Pancreas (tissue), 10 donors: ENCODE data around the gene SLC13A3. TPM values are rescaled to one million over a fixed set of nuclear protein-coding genes. Genes with fewer than 3 reads are reported as not detected.

Experiments used
- ATAC-seq, 4 donors: fragments of 200-7000 bp; cut with Tn5 transposase; one replicate each; pipeline versions ENCODE4 v1.8.0 to v1.9.1; 2020; ENCODE audit warnings: mild to moderate bottlenecking in 4 of 4, moderate library complexity in 4 of 4
- DNase-seq, 6 donors: peaks; one replicate each; pipeline ENCODE4 v3.0.0-alpha.2; 2020
- FAIRE-seq: peaks from 2 replicates; lab custom pipeline; 2012; peaks lifted over from hg19 to GRCh38; lab: Jason Lieb, UNC
- H3K27ac ChIP-seq, 4 donors: fragments of 200-600 bp; sonication (generic); 1 replicate in 3 of 4; 2 replicates in 1 of 4; pipeline versions ENCODE4 v1.5.0 to v1.8.0; 2020
- H3K27me3 ChIP-seq, 4 donors: fragments of 200-600 bp; one replicate each; pipeline ENCODE4 v1.8.0; 2021
- H3K36me3 ChIP-seq, 3 donors: fragments of 200-600 bp; sonication (generic) in 1 of 3; one replicate each; pipeline versions ENCODE4 v1.5.0 to v1.8.0; 2020 to 2021
- H3K4me1 ChIP-seq, 3 donors: fragments of 200-600 bp; one replicate each; pipeline ENCODE4 v1.8.0; 2021
- H3K4me3 ChIP-seq, 4 donors: fragments of 200-600 bp; sonication (generic) in 2 of 4; one replicate each; pipeline versions ENCODE4 v1.5.0 to v1.8.0; 2020 to 2021
- H3K9me3 ChIP-seq, 4 donors: fragments of 200-600 bp; one replicate each; pipeline ENCODE4 v1.8.0; 2021
- WGBS, 2 donors: extraction: QIAGEN DNeasy Blood & Tissue Kit; methylation state at CpG; one replicate each; pipeline ENCODE4 v1.1.7; 2013; 5-methylcytosine and 5-hydroxymethylcytosine counted together
- intact Hi-C, 3 donors: fragments of 100-400 bp; cut with DNase I; formaldehyde crosslinking; loops; one replicate each; pipeline versions ENCODE4 v1.11.1 to v1.14.2; 2022
- polyA plus RNA-seq, 2 donors: library from polyadenylated mRNA; stranded (reverse); fragments of 200-250 nt; gene quantifications; one replicate each; pipeline ENCODE4 v1.2.3, GENCODE V29; 2013
- total RNA-seq, 6 donors: library from RNA; stranded (reverse); fragmentation: NEBNext Ultra II Directional in 4 of 6; extraction: Animal tissue kit (Norgen Biotek cat#: 25700) in 4 of 6; gene quantifications; one replicate each; pipeline versions ENCODE4 v1.2.1 to v1.2.4, GENCODE V29; 2021 to 2023
- TF ChIP-seq, protein P1 (sequence below), 4 donors: fragments of 200-600 bp; sonication (generic) in 3 of 4; IDR thresholded peaks; one replicate each; pipeline versions ENCODE4 v1.5.0 to v1.8.0; 2021; ENCODE audit warnings: antibody characterized with exemption in 4 of 4
- donor health status: healthy with polysubstance abuse.
- donor health status: DM: no; HTN: no; CAD: no; lungs with moderate emphysema.
- donor health status: DM: no; HTN: no; CAD: no.
- donor health status: control.
- donor health status: control.
- donor health status: Bipolar disorder and iron deficiency.
- donor health status: DM: yes; HTN: yes; CAD: no.
- donor health status: DM: no; HTN: no; CAD: no.
- donor health status: DM: no; HTN: no; CAD: no.
- donor health status: DM: yes; HTN: yes; CAD: no.

The SLC13A3 gene
- total and polyA plus RNA-seq, 8 donors: 0.68 to 7.8 (median 4.7) TPM

DNA sequence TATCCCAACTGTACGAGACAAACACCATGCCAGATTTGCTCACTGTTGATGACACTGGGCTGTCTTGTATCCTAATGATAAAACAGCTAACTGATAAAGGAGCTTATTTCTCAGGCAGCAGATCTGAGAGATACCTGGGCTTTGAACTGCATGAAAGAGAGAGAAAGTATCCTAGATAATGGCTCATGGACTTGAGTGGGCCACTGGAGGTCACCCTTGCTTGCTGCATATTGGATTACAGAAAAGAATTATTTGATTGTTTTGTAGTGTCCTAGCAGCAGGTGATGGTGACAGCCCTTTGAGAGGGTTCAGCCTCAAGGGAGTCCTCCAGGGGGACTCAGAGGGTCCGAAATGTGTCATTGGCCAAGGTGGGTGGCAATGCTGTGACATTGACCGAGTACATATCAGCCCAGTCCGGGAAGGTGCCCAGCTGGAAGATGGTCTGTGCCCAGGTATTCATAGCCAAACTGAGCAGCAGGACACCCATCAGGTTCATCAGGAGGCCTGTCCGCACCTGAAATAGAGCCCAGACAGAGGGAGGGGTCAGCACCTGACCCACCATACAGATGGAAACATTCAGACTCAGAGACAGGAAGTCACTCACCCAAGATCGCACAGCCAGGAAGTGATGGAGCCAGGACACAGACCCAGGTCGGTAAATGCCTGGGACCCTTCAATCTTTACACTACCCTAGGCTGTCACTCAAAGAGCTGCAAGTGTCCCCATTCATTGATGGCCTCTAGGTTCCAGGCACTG, 91.4 kb downstream of the SLC13A3 start:
- Histone ChIP-seq H3K4me1 (no peaks in the 10 kb centered on the region), H3K4me3 (no peak overlapping the region), H3K27ac (no peak overlapping the region), H3K27me3 (no peaks in the 10 kb centered on the region), H3K9me3 (no peaks in the 10 kb centered on the region), H3K36me3 (no peaks in the 10 kb centered on the region)
- FAIRE-seq: no peak
- no peak for DNase-seq
- 72 to 83% methylated on average over 7 of the region's 7 CpGs for WGBS, 2 donors
- intact Hi-C loops: loop anchor here in 1 of 3 donors (10.0 kb wide), 1 partner anchor 125 kb away; the partner anchor contains the start of gene TP53RK
- TF ChIP-seq, protein P1, sequence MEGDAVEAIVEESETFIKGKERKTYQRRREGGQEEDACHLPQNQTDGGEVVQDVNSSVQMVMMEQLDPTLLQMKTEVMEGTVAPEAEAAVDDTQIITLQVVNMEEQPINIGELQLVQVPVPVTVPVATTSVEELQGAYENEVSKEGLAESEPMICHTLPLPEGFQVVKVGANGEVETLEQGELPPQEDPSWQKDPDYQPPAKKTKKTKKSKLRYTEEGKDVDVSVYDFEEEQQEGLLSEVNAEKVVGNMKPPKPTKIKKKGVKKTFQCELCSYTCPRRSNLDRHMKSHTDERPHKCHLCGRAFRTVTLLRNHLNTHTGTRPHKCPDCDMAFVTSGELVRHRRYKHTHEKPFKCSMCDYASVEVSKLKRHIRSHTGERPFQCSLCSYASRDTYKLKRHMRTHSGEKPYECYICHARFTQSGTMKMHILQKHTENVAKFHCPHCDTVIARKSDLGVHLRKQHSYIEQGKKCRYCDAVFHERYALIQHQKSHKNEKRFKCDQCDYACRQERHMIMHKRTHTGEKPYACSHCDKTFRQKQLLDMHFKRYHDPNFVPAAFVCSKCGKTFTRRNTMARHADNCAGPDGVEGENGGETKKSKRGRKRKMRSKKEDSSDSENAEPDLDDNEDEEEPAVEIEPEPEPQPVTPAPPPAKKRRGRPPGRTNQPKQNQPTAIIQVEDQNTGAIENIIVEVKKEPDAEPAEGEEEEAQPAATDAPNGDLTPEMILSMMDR (IDR thresholded peaks at IDR 0.05): no peak
- no peak for ATAC-seq

DNA sequence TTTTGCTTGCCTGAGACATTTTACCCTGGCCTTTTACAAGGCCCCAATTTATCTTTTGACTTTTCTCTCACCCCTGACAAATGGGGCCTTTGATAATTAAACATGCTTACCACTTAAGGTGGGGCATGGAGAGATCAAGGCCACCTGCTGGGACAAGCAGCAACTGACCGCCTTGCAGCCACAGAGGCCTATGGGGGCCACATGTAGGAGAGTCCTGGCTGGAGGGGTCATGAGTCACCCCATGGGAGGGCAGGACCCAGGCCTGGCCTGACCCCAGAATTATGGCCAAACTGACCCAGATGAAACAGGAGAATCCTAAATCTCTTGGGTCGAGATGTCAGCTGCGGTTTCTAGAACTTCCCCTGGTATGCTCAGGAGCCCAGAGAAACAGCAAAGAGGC, 92.3 kb downstream of the SLC13A3 start:
- FAIRE-seq: no peak
- no peaks in the 10 kb centered on the region for H3K27me3 ChIP-seq
- no peaks in the 10 kb centered on the region for H3K9me3 ChIP-seq
- intact Hi-C loops: loop anchor here in 1 of 3 donors (10.0 kb wide), 1 partner anchor 126 kb away; the partner anchor contains the start of gene TP53RK
- ATAC-seq: no peak
- H3K36me3 ChIP-seq: no peaks in the 10 kb centered on the region
- H3K27ac ChIP-seq: no peak overlapping the region
- TF ChIP-seq, protein P1 (IDR thresholded peaks at IDR 0.05): no peak
- H3K4me1 ChIP-seq: no peaks in the 10 kb centered on the region
- DNase-seq: no peak
- no peak overlapping the region for H3K4me3 ChIP-seq
- 91 to 96% methylated on average over 3 of the region's 3 CpGs for WGBS, 2 donors

DNA sequence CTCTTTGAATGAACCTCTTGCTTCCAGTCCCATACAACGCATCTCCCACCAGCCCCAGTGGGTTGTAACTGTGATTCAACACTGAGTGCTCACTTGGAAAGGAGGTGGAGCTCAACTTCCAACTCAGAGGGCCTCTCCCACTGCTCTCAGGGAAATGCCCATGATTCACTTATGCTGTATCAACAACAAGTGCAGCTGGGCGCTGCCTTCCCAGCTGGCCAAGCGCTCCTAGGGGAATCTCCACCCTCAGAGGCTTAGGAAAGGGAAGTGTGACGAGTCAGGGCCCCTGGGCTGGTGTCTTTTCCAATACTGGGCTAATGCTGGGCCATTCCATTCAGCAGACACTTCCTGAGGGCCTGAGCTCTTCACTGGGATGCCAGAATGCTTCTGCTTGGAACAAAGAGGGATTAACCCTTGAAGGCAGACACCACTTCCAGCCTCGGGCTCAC, 92.7 kb downstream of the SLC13A3 start:
- ATAC-seq (peak in 3 of 4 donors; percentile 22 to 45 (median 29)), DNase-seq (no peak), FAIRE-seq (no peak)
- 81 to 83% methylated on average over 5 of the region's 5 CpGs for WGBS, 2 donors
- Histone ChIP-seq H3K27me3 (no peaks in the 10 kb centered on the region), H3K27ac (no peak overlapping the region), H3K9me3 (no peaks in the 10 kb centered on the region), H3K36me3 (no peaks in the 10 kb centered on the region), H3K4me3 (no peak overlapping the region), H3K4me1 (no peaks in the 10 kb centered on the region)
- intact Hi-C loops: loop anchor here in 1 of 3 donors (10.0 kb wide), 1 partner anchor 126 kb away; the partner anchor contains the start of gene TP53RK
- TF ChIP-seq, protein P1 (IDR thresholded peaks at IDR 0.05): no peak

DNA sequence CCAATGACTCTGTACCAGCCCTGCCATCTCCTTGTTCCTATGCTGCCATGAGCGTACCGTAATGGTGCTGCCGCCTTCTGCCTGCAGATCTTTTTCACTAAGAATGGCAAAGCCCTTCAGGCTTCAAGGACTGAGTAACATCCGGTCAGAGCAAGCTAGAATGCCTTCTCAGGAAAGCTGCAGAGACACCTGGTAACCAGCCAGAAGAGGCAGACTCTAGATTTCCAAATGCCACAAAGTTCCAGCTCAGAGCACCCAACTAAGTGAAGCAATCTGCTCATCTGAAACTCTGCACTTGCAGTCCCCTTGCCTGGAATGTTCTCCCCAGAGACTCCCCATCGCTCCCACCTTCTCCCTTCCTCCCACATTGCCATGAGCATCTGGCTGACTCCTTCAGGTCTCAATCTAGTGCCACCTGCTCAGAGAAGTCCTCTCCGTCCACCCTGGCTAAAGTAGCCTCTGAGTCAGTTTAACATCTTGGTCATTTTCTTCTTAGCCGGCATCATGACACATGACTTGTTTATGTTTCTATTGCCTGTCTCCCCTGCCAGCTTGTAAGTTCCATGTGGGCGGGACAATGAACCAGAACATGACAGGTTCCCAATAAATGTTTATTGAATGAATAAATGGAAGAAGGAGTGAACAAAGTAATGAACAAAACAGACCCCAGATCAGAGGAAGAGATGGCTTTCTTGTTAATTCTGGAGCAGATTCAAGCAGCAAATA, 93.9 kb downstream of the SLC13A3 start:
- ATAC-seq (no peak), FAIRE-seq (no peak)

More for the DNA sequence above, 93.9 kb downstream of the SLC13A3 start:
- no peaks in the 10 kb centered on the region for H3K36me3 ChIP-seq
- TF ChIP-seq, protein P1 (IDR thresholded peaks at IDR 0.05): no peak
- H3K27me3 ChIP-seq: no peaks in the 10 kb centered on the region
- H3K4me3 ChIP-seq: no peak overlapping the region
- H3K27ac ChIP-seq: no peak overlapping the region
- intact Hi-C loops: loop anchor here in 1 of 3 donors (10.0 kb wide), 1 partner anchor 127 kb away; the partner anchor contains the start of gene TP53RK
- no peaks in the 10 kb centered on the region for H3K4me1 ChIP-seq
- WGBS, 2 donors: 68 to 84% methylated on average over 8 of the region's 8 CpGs
- no peak for DNase-seq
- no peaks in the 10 kb centered on the region for H3K9me3 ChIP-seq
